Panc1 (cell line): ENCODE measurements around the gene ETFBKMT. TPM values are rescaled to one million over a fixed set of nuclear protein-coding genes. Genes with fewer than 3 reads are reported as not detected.

Experiments used
- ATAC-seq: fragments of 200-7000 bp; cut with Tn5 transposase; 2 replicates; pipeline ENCODE4 v1.9.1; 2020; ENCODE audit warnings: mild to moderate bottlenecking, moderate library complexity
- BruUV-seq: library from RNA; stranded (reverse); fragments of 400-500 nt; replicated peaks from 2 replicates; lab custom pipeline; 2021; lab: Mats Ljungman, UMichigan
- CTCF ChIA-PET: fragments of 300-600 bp; sonication (Branson Sonifier 250); formaldehyde crosslinking; loops from one replicate; lab custom pipeline; 2022; ENCODE audit warnings: antibody characterized with exemption; lab: Charles Lee
- POLR2A ChIA-PET: fragments of 300-600 bp; sonication (Branson Sonifier 250); formaldehyde crosslinking; loops from one replicate; lab custom pipeline; 2022; ENCODE audit warnings: antibody characterized with exemption; lab: Charles Lee
- DNase-seq: peaks from one replicate; pipeline ENCODE4 v3.0.0-alpha.2; 2010; ENCODE audit warnings: low read depth, low spot score
- H3K27ac ChIP-seq: 2 replicates; pipeline ENCODE4 v1.5.1; 2011; ENCODE audit warnings: mild to moderate bottlenecking, low read length, inconsistent platforms
- H3K27me3 ChIP-seq: fragments of 200-500 bp; sonication (Bioruptor generic); 2 replicates; pipeline ENCODE4 v1.6.0; 2014; ENCODE audit warnings: low read length, inconsistent platforms; ENCODE audit not compliant: control insufficient read depth, insufficient read depth
- H3K36me3 ChIP-seq: fragments of 200-500 bp; sonication (Bioruptor generic); 2 replicates; pipeline ENCODE4 v1.5.1; 2014; ENCODE audit warnings: inconsistent platforms, mild to moderate bottlenecking, low read length, moderate library complexity; ENCODE audit not compliant: control insufficient read depth, insufficient read depth
- H3K4me1 ChIP-seq: 2 replicates; pipeline ENCODE4 v1.5.1; 2011; ENCODE audit warnings: inconsistent platforms, mild to moderate bottlenecking, low read length, moderate library complexity; ENCODE audit not compliant: control insufficient read depth, insufficient read depth
- H3K4me3 ChIP-seq, 2 experiments: 2 replicates each; pipeline ENCODE4 v1.5.1; 2011 to 2012; ENCODE audit warnings: low read depth in 2 of 2, low read length in 2 of 2, mild to moderate bottlenecking in 2 of 2, inconsistent platforms in 1 of 2, moderate library complexity in 1 of 2
- H3K9me3 ChIP-seq: fragments of 200-500 bp; sonication (Bioruptor generic); 2 replicates; pipeline ENCODE4 v1.5.1; 2014; ENCODE audit warnings: low read depth, mild to moderate bottlenecking, inconsistent platforms, low read length, moderate library complexity; ENCODE audit not compliant: control insufficient read depth, insufficient read depth
- CTCF ChIP-seq: fragments of 450-650 bp; IDR thresholded peaks from 2 replicates; pipeline ENCODE4 v1.5.1; 2017; ENCODE audit warnings: mild to moderate bottlenecking
- POLR2AphosphoS5 ChIP-seq: IDR thresholded peaks from 2 replicates; pipeline ENCODE4 v1.6.1; 2012; ENCODE audit warnings: mild to moderate bottlenecking, low read depth, low read length, moderate library complexity
- SIN3A ChIP-seq: IDR thresholded peaks from 2 replicates; pipeline ENCODE4 v1.6.1; 2012; ENCODE audit warnings: low read depth, mild to moderate bottlenecking, low read length, moderate library complexity, borderline replicate concordance; ENCODE audit not compliant: insufficient read depth
- TCF7L2 ChIP-seq: IDR thresholded peaks from 2 replicates; pipeline ENCODE4 v1.6.1; 2011; ENCODE audit warnings: mild to moderate bottlenecking, low read depth, low read length, inconsistent platforms
- in situ Hi-C: cut with HindIII; loops from 2 replicates; pipeline ENCODE4 v1.10.0; 2016; ENCODE audit warnings: low sequenced_read_pairs, low pct_unique_long_range_greater_than_20kb
- intact Hi-C: fragments of 100-400 bp; cut with micrococcal nuclease; formaldehyde crosslinking; loops from one replicate; pipeline ENCODE4 v1.10.0; 2022; ENCODE audit not compliant: unreplicated experiment
- total RNA-seq: library from RNA; stranded (reverse); gene quantifications from one replicate; pipeline ENCODE4 v1.2.1, GENCODE V29; 2021; ENCODE audit not compliant: unreplicated experiment
- TF ChIP-seq, protein P1 (sequence below), 2 experiments: IDR thresholded peaks; 2 replicates each; pipeline ENCODE4 v1.6.1; 2011 to 2012; ENCODE audit warnings: low read depth in 2 of 2, control low read depth in 1 of 2, low read length in 1 of 2, mild to moderate bottlenecking in 1 of 2, moderate library complexity in 1 of 2; ENCODE audit not compliant: insufficient read depth in 1 of 2

The ETFBKMT gene
- total RNA-seq, 1 experiment from 2014 or later = 1.5 TPM

- no peak for ATAC-seq
- ChIA-PET POLR2A (interaction anchor here (0.5 to 0.6 kb wide), 2 partner anchors 65 to 265 kb away, joined by 4 to 10 read pairs; no protein-coding TSS in a partner anchor), CTCF (no interaction called here)
- no peak for DNase-seq
- in situ Hi-C loops = no loop called here
- no TSS peak for BruUV-seq
- no peaks in the 10 kb centered on the region for H3K4me1 ChIP-seq
- H3K27ac ChIP-seq = no peak overlapping the region
- no peaks in the 10 kb centered on the region for H3K9me3 ChIP-seq
- no peak overlapping the region for H3K4me3 ChIP-seq
- H3K36me3 ChIP-seq = no peaks in the 10 kb centered on the region
- H3K27me3 ChIP-seq = no peaks in the 10 kb centered on the region
- TF ChIP-seq, protein P1, sequence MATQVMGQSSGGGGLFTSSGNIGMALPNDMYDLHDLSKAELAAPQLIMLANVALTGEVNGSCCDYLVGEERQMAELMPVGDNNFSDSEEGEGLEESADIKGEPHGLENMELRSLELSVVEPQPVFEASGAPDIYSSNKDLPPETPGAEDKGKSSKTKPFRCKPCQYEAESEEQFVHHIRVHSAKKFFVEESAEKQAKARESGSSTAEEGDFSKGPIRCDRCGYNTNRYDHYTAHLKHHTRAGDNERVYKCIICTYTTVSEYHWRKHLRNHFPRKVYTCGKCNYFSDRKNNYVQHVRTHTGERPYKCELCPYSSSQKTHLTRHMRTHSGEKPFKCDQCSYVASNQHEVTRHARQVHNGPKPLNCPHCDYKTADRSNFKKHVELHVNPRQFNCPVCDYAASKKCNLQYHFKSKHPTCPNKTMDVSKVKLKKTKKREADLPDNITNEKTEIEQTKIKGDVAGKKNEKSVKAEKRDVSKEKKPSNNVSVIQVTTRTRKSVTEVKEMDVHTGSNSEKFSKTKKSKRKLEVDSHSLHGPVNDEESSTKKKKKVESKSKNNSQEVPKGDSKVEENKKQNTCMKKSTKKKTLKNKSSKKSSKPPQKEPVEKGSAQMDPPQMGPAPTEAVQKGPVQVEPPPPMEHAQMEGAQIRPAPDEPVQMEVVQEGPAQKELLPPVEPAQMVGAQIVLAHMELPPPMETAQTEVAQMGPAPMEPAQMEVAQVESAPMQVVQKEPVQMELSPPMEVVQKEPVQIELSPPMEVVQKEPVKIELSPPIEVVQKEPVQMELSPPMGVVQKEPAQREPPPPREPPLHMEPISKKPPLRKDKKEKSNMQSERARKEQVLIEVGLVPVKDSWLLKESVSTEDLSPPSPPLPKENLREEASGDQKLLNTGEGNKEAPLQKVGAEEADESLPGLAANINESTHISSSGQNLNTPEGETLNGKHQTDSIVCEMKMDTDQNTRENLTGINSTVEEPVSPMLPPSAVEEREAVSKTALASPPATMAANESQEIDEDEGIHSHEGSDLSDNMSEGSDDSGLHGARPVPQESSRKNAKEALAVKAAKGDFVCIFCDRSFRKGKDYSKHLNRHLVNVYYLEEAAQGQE (IDR thresholded peaks at IDR 0.05; ENCODE audit: insufficient read depth in 1 of 2, low read depth in 2 of 2, low read length in 1 of 2) = no peak
- TF ChIP-seq POLR2AphosphoS5 (no peak), SIN3A (no peak), CTCF (no peak), TCF7L2 (no peak)
- intact Hi-C loops = no loop called here
Observed at GRCh38 chr12:31641509-31642090, 17.9 kb upstream of the ETFBKMT start.

GRCh38 chr12:31644536-31644935 lies 15.0 kb upstream of the ETFBKMT start:
- ChIA-PET POLR2A (interaction anchor here (0.7 kb wide), 1 partner anchor 15 kb away, joined by 6 read pairs; the partner anchor contains the start of gene ETFBKMT), CTCF (interaction anchor here (0.6 kb wide), 1 partner anchor 9 kb away, joined by 11 read pairs; no protein-coding TSS in a partner anchor)
- H3K4me3 ChIP-seq = no peak overlapping the region
- no TSS peak for BruUV-seq
- no peaks in the 10 kb centered on the region for H3K27me3 ChIP-seq
- DNase-seq (no peak), ATAC-seq (no peak)
- no peaks in the 10 kb centered on the region for H3K9me3 ChIP-seq
- intact Hi-C loops = no loop called here
- in situ Hi-C loops = no loop called here
- H3K4me1 ChIP-seq = no peaks in the 10 kb centered on the region
- no peaks in the 10 kb centered on the region for H3K36me3 ChIP-seq
- no peak overlapping the region for H3K27ac ChIP-seq
- TF ChIP-seq SIN3A = no peak
- TF ChIP-seq POLR2AphosphoS5 = no peak
- TF ChIP-seq, protein P1 (IDR thresholded peaks at IDR 0.05; ENCODE audit: insufficient read depth in 1 of 2, low read depth in 2 of 2, low read length in 1 of 2) = no peak
- no peak for TF ChIP-seq TCF7L2
- no peak for TF ChIP-seq CTCF
